NCI-H2227 (cell line): ENCODE measurements around the gene TMEM183A.

Source experiments
- DNase-seq: peaks from one replicate; lab custom pipeline; 2025; ENCODE audit not compliant: unreplicated experiment; lab: John Stamatoyannopoulos, UW

The TMEM183A gene, protein sequence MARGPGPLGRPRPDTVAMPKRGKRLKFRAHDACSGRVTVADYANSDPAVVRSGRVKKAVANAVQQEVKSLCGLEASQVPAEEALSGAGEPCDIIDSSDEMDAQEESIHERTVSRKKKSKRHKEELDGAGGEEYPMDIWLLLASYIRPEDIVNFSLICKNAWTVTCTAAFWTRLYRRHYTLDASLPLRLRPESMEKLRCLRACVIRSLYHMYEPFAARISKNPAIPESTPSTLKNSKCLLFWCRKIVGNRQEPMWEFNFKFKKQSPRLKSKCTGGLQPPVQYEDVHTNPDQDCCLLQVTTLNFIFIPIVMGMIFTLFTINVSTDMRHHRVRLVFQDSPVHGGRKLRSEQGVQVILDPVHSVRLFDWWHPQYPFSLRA

DNA sequence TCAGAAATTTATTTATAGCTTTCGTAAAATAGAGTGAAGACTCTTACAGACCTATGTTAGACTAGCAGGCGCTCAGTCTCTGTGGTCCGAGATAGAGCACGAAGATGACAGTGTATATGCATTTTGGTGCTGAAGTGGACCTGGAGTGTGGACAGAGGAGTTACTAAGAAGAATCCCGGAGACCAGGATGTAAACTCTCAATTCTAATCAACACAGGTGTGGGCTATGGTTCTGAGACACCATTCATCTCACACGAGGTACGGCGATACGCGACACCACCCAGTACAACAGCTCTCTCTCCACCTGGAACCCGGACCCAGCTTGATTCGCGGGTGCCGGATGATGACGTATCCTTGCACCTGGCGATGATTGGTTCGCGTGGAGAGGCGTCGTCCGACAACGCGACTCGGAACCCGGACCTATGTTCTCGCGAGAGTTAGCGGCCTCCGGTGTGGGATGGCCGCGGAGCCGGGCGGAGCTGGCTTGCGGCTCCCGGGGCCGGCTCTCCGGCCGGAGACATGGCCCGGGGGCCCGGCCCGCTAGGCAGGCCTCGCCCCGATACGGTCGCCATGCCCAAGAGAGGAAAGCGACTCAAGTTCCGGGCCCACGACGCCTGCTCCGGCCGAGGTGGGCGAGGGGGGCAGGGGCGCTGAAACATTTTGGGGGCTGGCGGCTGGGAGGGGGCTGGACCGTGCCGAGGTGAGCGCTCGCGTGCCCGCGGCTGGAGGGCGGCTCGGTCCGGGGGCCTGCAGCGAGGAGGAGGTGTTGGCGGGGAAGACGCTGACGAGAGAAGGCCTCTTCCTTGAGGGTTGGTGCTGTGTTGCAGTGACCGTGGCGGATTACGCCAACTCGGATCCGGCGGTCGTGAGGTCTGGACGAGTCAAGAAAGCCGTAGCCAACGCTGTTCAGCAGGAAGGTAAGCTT is at the start of gene TMEM183A:
TMEM183A (plus strand) TSS at position 427 of the 924 bp plus-strand sequence; CDS start at position 519, 92 bp downstream.
- DNase-seq: peak; percentile 99

- peak; percentile 92 for DNase-seq
Observed at GRCh38 chr1:202957733-202958543, 49.2 kb upstream of the TMEM183A start, which contains the start of gene ADIPOR1. Gene ADIPOR1 (minus strand): TSS chr1:202958312. CDS start chr1:202951070, 7,242 bp downstream.

GRCh38 chr1:202958544-202959275 is 48.5 kb upstream of the TMEM183A start:
- no peak for DNase-seq

- no peak for DNase-seq
Observed at GRCh38 chr1:202959276-202959620, 47.9 kb upstream of the TMEM183A start.

DNA sequence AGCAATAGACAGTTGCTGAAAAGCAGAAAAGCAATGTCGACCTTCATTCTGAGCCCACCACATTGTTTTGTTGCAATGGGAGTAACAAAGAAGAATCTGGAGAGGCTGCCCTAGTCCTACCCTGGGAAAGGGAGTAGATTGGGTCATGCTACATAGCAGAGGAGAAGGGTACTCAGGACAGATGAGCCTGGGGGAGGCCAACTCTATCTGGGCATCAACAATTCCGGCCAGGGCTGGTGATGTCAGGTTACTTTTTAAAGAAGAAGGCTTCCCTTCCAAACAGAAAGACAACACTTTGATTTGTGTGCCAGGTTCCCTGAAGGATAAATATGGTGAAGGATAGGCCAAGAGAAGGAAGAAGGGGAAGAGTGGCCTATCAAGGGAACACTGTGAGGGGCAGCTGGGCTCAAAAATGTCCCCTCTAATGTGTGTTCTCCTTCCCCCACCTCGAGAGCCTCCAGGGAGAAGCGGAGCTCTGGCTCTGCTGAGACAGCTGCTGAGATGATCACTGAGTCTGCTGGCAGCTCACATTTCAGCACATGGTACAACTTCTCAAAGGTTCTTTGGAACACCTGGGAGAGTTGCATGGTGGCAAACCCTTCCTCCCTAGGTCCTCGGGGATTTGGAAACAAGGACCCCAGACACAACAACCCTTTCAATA is 45.8 kb upstream of the TMEM183A start:
- no peak for DNase-seq

DNA sequence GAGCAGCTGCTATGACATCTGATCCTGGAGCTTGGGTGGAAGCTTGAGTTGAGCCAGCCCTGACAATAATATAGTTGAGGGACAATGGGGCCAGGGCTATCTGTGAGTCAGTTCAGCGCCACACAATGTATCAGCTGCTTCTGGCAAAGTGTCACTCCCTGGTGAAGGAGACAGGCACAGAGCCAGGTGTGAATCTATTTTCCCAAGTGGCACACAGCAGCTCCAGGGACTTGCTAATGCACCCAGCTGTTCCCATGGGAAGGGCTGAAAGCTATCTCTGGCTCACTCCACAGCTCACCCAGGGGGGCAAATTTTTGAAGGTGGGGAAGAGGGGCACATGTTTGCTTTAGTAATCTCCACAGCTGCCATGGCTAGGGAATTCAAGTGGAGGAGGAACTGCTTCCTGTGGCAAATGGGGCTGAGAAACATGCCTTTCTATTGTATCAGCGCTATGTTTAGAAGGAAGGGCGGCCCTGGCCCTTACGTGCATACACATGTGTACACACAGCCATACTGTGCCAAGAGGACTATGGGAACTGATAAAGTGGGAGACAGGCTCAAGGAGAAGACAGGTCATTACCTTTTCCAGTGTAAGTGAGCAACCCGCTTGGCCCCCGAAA is 42.3 kb upstream of the TMEM183A start:
- no peak for DNase-seq

DNA sequence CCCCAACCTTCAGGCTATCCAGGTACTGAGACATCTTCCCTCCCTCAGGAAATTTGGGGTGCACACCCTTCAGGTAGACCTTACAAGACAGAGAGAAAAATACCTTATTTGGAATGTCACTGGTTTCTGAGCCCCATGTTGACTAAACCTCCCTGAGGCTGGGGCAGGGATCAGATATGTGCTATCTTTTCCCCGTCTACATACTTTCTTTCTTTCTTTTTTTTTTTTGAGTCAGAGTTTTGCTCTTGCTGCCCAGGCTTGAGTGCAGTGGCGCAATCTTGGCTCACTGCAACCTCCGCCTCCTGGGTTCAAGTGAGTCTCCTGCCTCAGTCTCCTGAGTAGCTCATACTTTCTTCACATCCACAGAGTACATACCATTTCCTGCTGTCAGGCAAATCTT is 41.8 kb upstream of the TMEM183A start:
- no peak for DNase-seq

DNA sequence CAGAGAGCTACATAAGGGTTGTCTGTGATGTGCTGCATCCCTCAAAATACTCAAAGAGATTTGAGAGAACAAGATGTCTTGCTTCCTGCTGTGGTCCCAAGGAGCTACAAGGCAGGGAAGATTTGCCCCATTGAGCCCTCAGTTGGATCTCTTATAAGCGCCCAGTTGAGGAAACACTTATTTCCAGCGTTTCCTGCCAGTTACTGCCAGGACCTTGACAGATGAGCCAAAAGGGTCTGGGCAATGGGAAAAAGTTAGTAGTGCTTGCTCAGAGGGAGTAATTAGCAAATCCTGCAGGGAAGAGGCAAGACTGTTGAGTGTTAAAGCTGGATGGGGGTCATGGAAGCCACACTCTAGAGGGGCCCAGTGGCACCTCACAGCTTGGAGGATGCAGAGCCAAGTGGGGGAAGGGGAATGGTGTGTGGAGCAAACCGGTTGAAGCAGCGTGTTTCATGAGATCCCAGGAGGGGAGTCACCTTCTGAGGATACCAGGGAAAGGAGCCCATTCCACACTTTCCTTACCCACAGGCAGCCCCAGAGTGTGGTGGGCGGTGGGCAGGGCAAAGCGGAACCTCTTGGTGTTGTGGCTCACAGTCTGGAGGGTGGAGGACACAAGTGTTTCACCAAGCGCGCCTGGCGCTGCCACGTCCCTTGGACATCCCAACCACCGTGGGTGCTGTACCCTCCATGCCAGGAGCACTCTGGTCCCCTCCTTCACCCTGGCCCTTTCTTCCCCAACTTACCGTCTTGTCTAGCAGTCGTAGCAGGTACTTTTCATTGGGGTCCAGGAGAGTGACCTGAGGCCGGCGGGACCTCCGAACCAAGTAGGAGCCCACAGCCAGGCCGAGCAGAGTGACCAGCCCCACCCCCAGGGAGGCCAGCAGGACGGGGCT is 40.9 kb upstream of the TMEM183A start:
- no peak for DNase-seq

DNA sequence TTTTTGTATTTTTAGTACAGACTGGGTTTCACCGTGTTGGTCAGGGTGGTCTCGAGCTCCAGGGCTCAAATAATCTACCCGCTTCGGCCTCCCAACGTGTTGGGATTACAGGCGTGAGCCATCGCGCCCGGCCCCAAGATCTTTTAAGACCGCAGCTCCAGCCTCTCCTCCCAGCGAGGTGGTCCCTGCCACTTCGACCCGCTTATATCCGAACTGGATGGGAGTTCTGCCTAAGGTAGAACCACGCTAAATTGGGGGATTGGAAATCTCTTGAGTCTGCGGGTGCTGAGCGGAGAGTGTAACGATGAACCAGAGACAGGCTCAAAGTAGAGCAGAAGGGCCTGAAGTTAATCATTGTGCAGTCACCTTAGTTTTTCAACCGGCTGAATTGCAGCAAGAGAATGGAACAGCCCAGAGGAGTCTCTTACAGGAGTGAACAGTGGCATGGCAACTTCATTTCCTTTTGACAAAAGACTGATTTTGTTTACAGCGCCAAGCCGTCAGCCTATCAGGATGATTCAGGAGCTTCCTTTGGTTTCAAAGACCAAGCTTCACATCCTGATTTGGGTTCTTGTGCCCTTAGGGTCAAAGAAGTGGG is 39.4 kb upstream of the TMEM183A start:
- DNase-seq: peak; percentile 44

DNA sequence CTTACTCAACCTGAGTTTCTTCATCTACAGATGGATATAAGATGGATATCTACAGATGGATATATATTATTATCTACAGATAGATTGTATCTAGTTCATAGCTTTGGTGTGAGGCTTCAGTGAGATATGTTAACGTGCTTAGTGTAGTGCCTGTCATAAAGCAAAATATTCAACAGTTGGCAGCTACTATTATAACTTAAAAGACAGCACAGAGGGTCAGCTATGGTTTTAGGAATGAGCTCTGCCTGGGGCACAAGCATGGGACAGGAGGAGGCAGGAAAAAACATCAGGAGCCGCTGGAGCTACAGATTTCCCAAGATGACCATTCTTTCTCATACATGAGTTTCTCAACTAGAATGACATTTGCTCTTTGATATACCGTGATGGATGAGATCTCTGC is 38.8 kb upstream of the TMEM183A start:
- no peak for DNase-seq

- peak; percentile 76 for DNase-seq
Observed at GRCh38 chr1:202968895-202969295, 38.3 kb upstream of the TMEM183A start.

- DNase-seq: no peak
Observed at GRCh38 chr1:202972046-202972445, 35.1 kb upstream of the TMEM183A start.

- DNase-seq: no peak
Observed at GRCh38 chr1:202974856-202975255, 32.3 kb upstream of the TMEM183A start.

DNA sequence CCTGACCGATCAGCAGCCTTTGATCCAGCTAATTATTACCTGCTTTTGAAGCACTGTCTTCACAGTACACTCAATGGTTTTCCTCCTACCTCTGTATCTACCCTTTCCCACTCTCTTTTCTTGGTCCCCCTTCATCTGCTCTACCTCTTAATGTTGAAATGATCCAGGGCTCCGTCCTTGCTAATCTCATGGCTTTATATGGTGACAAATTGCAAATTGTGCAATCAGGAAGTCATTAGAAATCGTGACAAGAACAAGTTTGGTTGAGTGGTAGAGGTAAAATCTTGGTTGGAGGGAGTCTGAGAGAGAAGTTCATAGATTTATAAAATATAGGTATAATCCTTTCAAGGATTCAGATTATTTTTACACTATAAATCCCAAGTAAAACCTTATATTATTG is 30.5 kb upstream of the TMEM183A start:
- no peak for DNase-seq

- no peak for DNase-seq
Observed at GRCh38 chr1:202979459-202979858, 27.7 kb upstream of the TMEM183A start.

DNA sequence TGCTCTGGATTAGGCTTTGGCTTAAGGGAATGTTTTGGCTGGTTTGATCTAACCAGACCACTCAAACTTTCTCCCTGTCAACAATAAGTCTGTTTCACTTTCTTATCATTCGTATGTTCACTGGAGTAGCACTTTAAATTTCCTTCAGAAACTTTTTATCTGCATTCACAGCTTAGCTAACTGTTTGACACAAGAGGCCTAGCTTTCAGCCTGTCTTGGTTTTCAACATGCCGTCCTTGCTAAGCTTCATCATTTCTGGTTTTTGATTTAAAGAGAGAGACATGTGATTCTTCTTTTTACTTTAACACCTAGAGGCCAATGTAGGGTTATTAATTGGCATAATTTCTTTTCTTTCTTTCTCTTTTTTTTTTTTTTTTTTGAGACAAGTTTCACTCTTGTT is 25.2 kb upstream of the TMEM183A start:
- no peak for DNase-seq

GRCh38 chr1:202982715-202983430 is 24.3 kb upstream of the TMEM183A start:
- no peak for DNase-seq
